GM12873 (cell line): ENCODE data around the gene PARK7.

Experiments used
- CTCF ChIP-seq: IDR thresholded peaks from 2 replicates; pipeline ENCODE4 v1.5.1; 2012; ENCODE audit warnings: low read depth, mild to moderate bottlenecking, moderate library complexity, low read length, control low read depth; ENCODE audit not compliant: insufficient read depth; ENCODE audit errors: missing control alignments

PARK7 gene

GRCh38 chr1:7922301-7922700 lies 39.2 kb upstream of the PARK7 start:
- no peak for TF ChIP-seq CTCF

- TF ChIP-seq CTCF, result no peak
Measured at GRCh38 chr1:7928247-7928646, 33.3 kb upstream of the PARK7 start.

- TF ChIP-seq CTCF, result no peak
Measured at GRCh38 chr1:7929637-7930036, 31.9 kb upstream of the PARK7 start.

- TF ChIP-seq CTCF, result no peak
Measured at GRCh38 chr1:7930645-7931445, 30.7 kb upstream of the PARK7 start.

GRCh38 chr1:7931446-7931812 lies 30.1 kb upstream of the PARK7 start:
- TF ChIP-seq CTCF, result no peak

- no peak for TF ChIP-seq CTCF
Measured at GRCh38 chr1:7932524-7933138, 28.9 kb upstream of the PARK7 start.

- TF ChIP-seq CTCF, result no peak
Measured at GRCh38 chr1:7938070-7938469, 23.4 kb upstream of the PARK7 start.
